ENCODE measurements around the gene CAND1.
"Not testable (repeated sequence)": the region's sequence is repeated elsewhere in the genome, so short reads cannot be mapped to it uniquely, and the experiment has no call there.

The CAND1 gene

DNA sequence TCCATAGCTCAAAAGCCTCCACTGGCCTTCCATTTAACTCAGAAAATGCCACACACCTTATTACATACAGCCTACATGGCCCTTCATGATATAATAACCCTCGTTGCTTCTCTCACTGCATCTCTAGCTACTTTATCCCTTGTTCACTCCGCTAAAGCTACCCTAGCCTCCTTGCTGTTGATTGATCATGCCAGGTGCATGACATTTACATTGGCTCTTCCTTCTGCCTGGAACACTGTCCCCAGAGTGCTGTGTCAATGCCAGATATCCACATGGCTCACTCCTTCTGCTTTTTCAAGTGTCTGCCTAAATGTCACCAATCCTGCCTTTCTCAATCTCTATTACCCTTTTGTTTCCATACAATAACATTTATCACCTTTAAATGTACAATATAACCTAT is 58.3 kb downstream of the CAND1 start:
- H3K36me3 Mint-ChIP-seq (ENCODE audit: low read depth) = peaks cover 26% of the 10 kb centered on the region
- no peak for DNase-seq
- H3K4me3 Mint-ChIP-seq = no peak overlapping the region
- peaks cover 6% of the 10 kb centered on the region for H3K4me1 Mint-ChIP-seq
- peaks cover 23% of the 10 kb centered on the region for H3K9me3 Mint-ChIP-seq
- H3K27ac Mint-ChIP-seq = peak overlapping the region; percentile 14
- TF ChIP-seq, protein P1, sequence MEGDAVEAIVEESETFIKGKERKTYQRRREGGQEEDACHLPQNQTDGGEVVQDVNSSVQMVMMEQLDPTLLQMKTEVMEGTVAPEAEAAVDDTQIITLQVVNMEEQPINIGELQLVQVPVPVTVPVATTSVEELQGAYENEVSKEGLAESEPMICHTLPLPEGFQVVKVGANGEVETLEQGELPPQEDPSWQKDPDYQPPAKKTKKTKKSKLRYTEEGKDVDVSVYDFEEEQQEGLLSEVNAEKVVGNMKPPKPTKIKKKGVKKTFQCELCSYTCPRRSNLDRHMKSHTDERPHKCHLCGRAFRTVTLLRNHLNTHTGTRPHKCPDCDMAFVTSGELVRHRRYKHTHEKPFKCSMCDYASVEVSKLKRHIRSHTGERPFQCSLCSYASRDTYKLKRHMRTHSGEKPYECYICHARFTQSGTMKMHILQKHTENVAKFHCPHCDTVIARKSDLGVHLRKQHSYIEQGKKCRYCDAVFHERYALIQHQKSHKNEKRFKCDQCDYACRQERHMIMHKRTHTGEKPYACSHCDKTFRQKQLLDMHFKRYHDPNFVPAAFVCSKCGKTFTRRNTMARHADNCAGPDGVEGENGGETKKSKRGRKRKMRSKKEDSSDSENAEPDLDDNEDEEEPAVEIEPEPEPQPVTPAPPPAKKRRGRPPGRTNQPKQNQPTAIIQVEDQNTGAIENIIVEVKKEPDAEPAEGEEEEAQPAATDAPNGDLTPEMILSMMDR (IDR thresholded peaks at IDR 0.05) = no peak
- H3K27me3 Mint-ChIP-seq (ENCODE audit: low read depth, poor library complexity) = no peaks in the 10 kb centered on the region

DNA sequence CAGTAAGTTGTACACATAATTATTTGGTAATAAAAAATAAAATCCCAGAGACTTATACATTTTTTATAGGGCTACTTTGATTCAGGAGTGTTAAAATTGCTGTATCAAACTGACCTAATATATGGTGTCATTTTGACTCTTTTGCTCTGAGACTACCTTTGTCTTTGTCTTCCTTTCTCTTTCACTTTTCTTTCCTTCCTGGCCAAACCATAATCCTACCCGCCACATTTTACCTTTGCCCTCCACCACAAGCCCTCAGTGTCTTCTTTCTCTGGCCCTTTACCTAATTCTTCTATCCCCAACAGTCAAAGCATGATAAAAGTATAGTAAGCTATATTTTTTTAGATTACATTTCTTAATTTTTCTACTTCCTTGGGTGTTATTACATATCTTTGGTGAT is 62.0 kb downstream of the CAND1 start:
- Mint-ChIP-seq H3K27ac (no peak overlapping the region), H3K36me3 (ENCODE audit: low read depth) (no peaks in the 10 kb centered on the region), H3K27me3 (ENCODE audit: low read depth, poor library complexity) (no peaks in the 10 kb centered on the region), H3K4me1 (peaks cover 6% of the 10 kb centered on the region), H3K4me3 (no peak overlapping the region), H3K9me3 (no peaks in the 10 kb centered on the region)
- TF ChIP-seq, protein P1 (IDR thresholded peaks at IDR 0.05) = no peak
- no peak for DNase-seq

DNA sequence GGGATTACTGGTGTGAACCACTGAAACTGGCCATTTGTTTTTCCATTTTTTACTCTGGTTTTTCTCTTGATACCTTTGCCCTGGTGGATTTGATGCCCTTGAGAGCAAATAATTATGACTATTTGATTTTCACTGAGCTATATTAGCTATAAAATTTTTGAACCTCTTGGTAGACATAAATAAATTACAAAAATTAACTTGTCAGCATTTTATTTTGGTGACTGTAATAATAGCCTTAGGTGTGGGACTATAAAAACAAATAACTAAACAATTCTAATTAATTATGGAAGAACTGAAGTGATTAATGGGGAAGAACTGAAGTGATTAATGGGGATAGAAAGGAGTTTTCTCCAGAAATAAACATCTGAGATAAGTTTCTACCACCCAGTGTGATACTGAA is 62.7 kb downstream of the CAND1 start:
- Mint-ChIP-seq H3K9me3 (peaks cover under 1% of the 10 kb centered on the region), H3K27ac (no peak overlapping the region), H3K4me3 (no peak overlapping the region), H3K27me3 (ENCODE audit: low read depth, poor library complexity) (no peaks in the 10 kb centered on the region), H3K36me3 (ENCODE audit: low read depth) (no peaks in the 10 kb centered on the region), H3K4me1 (peaks cover 6% of the 10 kb centered on the region)
- no peak for DNase-seq
- TF ChIP-seq, protein P1 (IDR thresholded peaks at IDR 0.05) = no peak

DNA sequence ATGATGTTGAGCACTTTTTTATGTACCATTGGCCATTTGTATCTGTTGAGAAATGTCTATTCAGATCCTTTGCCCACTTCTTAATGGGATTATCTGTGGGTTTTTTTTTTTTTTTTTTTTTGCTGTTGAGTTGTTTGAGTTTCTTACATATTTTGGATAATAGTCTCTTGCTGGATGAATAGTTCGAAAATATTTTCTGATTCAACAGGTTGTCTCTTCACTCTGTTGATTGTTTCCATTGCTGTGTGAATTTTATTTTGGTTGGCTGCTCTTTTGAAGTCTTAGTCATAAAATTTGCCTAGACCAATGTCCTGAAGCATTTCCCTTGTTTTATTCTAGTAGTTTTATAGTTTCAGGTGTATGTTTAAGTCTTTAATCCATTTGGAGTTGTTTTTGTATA is 64.5 kb downstream of the CAND1 start:
- Mint-ChIP-seq H3K4me3 (no peak overlapping the region), H3K27me3 (ENCODE audit: low read depth, poor library complexity) (peaks cover 3% of the 10 kb centered on the region), H3K9me3 (peaks cover 19% of the 10 kb centered on the region), H3K36me3 (ENCODE audit: low read depth) (peaks cover 14% of the 10 kb centered on the region), H3K4me1 (no peaks in the 10 kb centered on the region), H3K27ac (no peak overlapping the region)
- TF ChIP-seq, protein P1 (IDR thresholded peaks at IDR 0.05) = no peak
- DNase-seq = no peak

DNA sequence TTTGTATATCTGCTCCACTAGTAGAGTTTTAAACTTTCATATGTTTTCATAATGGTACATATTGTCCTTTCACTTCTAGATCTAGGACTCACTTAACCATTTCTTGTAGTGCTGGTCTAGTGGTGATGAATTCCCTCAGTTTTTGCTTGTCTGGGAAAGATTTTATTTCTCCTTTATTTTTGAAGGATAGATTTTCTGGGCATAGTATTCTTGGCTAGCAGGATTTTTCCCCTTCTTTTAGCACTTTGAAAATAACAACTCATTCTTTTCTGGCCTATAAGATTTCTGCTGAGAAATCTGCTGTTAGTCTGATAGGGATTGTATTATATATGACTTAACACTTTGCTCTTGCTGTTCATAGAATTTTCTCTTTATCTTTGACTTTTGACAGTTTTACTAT is 69.3 kb downstream of the CAND1 start:
- TF ChIP-seq, protein P1 (IDR thresholded peaks at IDR 0.05) = no peak
- no peak overlapping the region for H3K4me3 Mint-ChIP-seq
- no peak for DNase-seq
- peaks cover 43% of the 10 kb centered on the region for H3K36me3 Mint-ChIP-seq (ENCODE audit: low read depth)
- H3K9me3 Mint-ChIP-seq = peaks cover 51% of the 10 kb centered on the region
- H3K27ac Mint-ChIP-seq = no peak overlapping the region
- H3K27me3 Mint-ChIP-seq (ENCODE audit: low read depth, poor library complexity) = peaks cover 3% of the 10 kb centered on the region
- H3K4me1 Mint-ChIP-seq = no peaks in the 10 kb centered on the region

DNA sequence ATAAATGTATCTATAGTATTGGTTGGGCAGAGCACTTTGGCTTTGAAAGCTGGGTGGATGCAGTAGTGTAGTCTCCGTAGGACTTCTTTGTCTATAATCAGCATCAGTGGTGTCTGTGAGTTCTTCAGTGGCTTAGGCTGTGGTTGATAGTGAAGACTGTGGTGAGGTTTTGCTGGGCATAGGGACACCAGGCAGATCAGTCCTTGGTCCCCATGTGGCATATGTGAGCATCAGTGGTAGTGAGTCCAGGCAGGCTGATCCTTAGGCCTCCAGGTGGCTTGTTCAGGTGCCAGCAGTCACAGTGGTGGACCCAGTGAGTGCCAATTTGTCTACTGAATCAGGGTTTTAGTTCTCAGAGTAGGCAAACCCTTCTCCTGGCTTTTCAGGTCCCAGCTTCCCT is 70.4 kb downstream of the CAND1 start:
- TF ChIP-seq, protein P1 (IDR thresholded peaks at IDR 0.05) = no peak
- no peaks in the 10 kb centered on the region for H3K4me1 Mint-ChIP-seq
- H3K4me3 Mint-ChIP-seq = no peak overlapping the region

DNA sequence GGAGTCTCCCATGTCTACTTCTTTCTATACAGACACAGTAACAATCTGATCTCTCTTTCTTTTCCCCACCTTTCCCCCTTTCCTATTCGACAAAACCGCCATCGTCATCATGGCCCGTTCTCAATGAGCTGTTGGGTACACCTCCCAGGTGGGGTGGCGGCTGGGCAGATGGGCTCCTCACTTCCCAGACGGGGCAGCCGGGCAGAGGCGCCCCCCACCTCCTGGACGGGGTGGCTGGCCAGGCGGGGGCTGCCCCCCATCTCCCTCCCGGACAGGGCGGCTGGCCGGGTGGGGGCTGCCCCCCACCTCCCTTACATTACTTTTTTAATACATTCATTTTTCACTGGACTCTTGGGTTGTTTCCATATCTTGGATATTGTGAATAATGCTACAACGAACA is 71.9 kb downstream of the CAND1 start:
- H3K27me3 Mint-ChIP-seq (ENCODE audit: low read depth, poor library complexity); H3K4me3 Mint-ChIP-seq; DNase-seq; H3K27ac Mint-ChIP-seq; H3K4me1 Mint-ChIP-seq: not testable (repeated sequence)
- peaks cover 51% of the 10 kb centered on the region for H3K9me3 Mint-ChIP-seq
- H3K36me3 Mint-ChIP-seq (ENCODE audit: low read depth) = peaks cover 43% of the 10 kb centered on the region

More for the DNA sequence above, 70.4 kb downstream of the CAND1 start:
- H3K36me3 Mint-ChIP-seq (ENCODE audit: low read depth) = peaks cover 43% of the 10 kb centered on the region
- DNase-seq = no peak
- H3K27me3 Mint-ChIP-seq (ENCODE audit: low read depth, poor library complexity) = peaks cover 3% of the 10 kb centered on the region
- no peak overlapping the region for H3K27ac Mint-ChIP-seq
- H3K9me3 Mint-ChIP-seq = peaks cover 51% of the 10 kb centered on the region
